ENCODE measurements around the gene ZNF770. TPM values are rescaled to one million over a fixed set of nuclear protein-coding genes. Genes with fewer than 3 reads are reported as not detected.

Gene ZNF770
- total and polyA plus RNA-seq, 2 donors (not counting 3 experiments of a cell fraction or from before 2014, with no cell fraction given) = 6.4 to 30.3 TPM

- H3K36me3 ChIP-seq (ENCODE audit: control insufficient read depth in 2 of 2, extremely low read depth in 1 of 2, insufficient read depth in 2 of 2, low read length in 2 of 2) = no peaks in the 10 kb centered on the region
- no peaks in the 10 kb centered on the region for H3K4me1 ChIP-seq (ENCODE audit: control insufficient read depth, extremely low read depth, insufficient read depth, low read length)
- no peak overlapping the region for H2AFZ ChIP-seq (ENCODE audit: low read depth, low read length)
- H3K79me2 ChIP-seq (ENCODE audit: control insufficient read depth, insufficient read depth, low read length) = no peaks in the 10 kb centered on the region
- no peak overlapping the region for H3K4me2 ChIP-seq (ENCODE audit: insufficient read depth, low read length)
- H3K9me1 ChIP-seq (replicated peaks; ENCODE audit: control insufficient read depth, extremely low read depth, insufficient read depth, low read length) = no peaks in the 10 kb centered on the region
- H3K9me3 ChIP-seq (replicated peaks; ENCODE audit: control insufficient read depth, insufficient read depth, low read length) = no peaks in the 10 kb centered on the region
- H4K20me1 ChIP-seq (replicated peaks; ENCODE audit: control insufficient read depth, extremely low read depth, insufficient read depth, low read length) = no peaks in the 10 kb centered on the region
- TF ChIP-seq POLR2A (IDR thresholded peaks at IDR 0.05; ENCODE audit: low read depth, low read length) (no peak), POLR2AphosphoS5 (IDR thresholded peaks at IDR 0.05; ENCODE audit: insufficient read depth, low read depth, low read length) (no peak), MAX (IDR thresholded peaks at IDR 0.05; ENCODE audit: insufficient read depth, insufficient read length) (no peak)
- ChIA-PET POLR2A (no interaction called here), CTCF (interaction anchor here (0.9 to 1.2 kb wide), 2 partner anchors 13 to 15 kb away, joined by 4 read pairs; partner anchors contain the start of gene ZNF770)
- no peak overlapping the region for H3K27ac ChIP-seq (ENCODE audit: insufficient read depth, low read depth, low read length)
- no peak for FAIRE-seq
- H3K9ac ChIP-seq (replicated peaks; ENCODE audit: extremely low read depth, insufficient read depth, low read length) = no peak overlapping the region
- dilution Hi-C loops (cut with MboI; ENCODE audit: extremely low pct_ligation_motif_present, low sequenced_read_pairs) (no loop called here), intact Hi-C loops (cut with micrococcal nuclease) (no loop called here)
- H3K4me3 ChIP-seq (replicated peaks in 1 of 3; ENCODE audit: insufficient read depth in 1 of 3, low read depth in 1 of 3, low read length in 3 of 3) = no peak overlapping the region
- no peak for DNase-seq (ENCODE audit: low read depth, low spot score)
- peaks cover 3% of the 10 kb centered on the region in 2 experiments for H3K27me3 ChIP-seq (ENCODE audit: control insufficient read depth in 2 of 2, insufficient read depth in 2 of 2, low read length in 2 of 2)
- no TSS peak for BruUV-seq (replicated peaks)
Observed at GRCh38 chr15:35000511-35000910, 12.4 kb upstream of the ZNF770 start.

- H3K27me3 ChIP-seq (ENCODE audit: control insufficient read depth in 2 of 2, insufficient read depth in 2 of 2, low read length in 2 of 2) = peaks cover 3% of the 10 kb centered on the region in 2 experiments
- ChIA-PET POLR2A (no interaction called here), CTCF (interaction anchor here (0.6 to 1.2 kb wide), 2 partner anchors 10 to 12 kb away, joined by 3 to 4 read pairs; partner anchors contain the start of gene ZNF770)
- dilution Hi-C loops (cut with MboI; ENCODE audit: extremely low pct_ligation_motif_present, low sequenced_read_pairs) = no loop called here
- H3K9ac ChIP-seq (replicated peaks; ENCODE audit: extremely low read depth, insufficient read depth, low read length) = no peak overlapping the region
- H3K9me3 ChIP-seq (replicated peaks; ENCODE audit: control insufficient read depth, insufficient read depth, low read length) = no peaks in the 10 kb centered on the region
- no peaks in the 10 kb centered on the region for H4K20me1 ChIP-seq (replicated peaks; ENCODE audit: control insufficient read depth, extremely low read depth, insufficient read depth, low read length)
- intact Hi-C loops (cut with micrococcal nuclease) = no loop called here
- TF ChIP-seq FOS (IDR thresholded peaks at IDR 0.05; ENCODE audit: borderline replicate concordance, insufficient read depth, low read length) = no peak
- TF ChIP-seq EZH2 (IDR thresholded peaks at IDR 0.05; ENCODE audit: borderline replicate concordance, low read depth, low read length, severe bottlenecking) = no peak
- TF ChIP-seq JUN (IDR thresholded peaks at IDR 0.05; ENCODE audit: borderline replicate concordance, insufficient read depth, insufficient read length, low read depth) = no peak
- no peak for TF ChIP-seq MYC (IDR thresholded peaks at IDR 0.05; ENCODE audit: low read depth, low read length)
- no peak for TF ChIP-seq POLR2A (IDR thresholded peaks at IDR 0.05; ENCODE audit: low read depth, low read length)
- no peak for TF ChIP-seq GATA2 (IDR thresholded peaks at IDR 0.05; ENCODE audit: insufficient read depth, insufficient read length, low read depth, low read length)
- no peak for TF ChIP-seq MAX (IDR thresholded peaks at IDR 0.05; ENCODE audit: insufficient read depth, insufficient read length)
- TF ChIP-seq POLR2AphosphoS5 (IDR thresholded peaks at IDR 0.05; ENCODE audit: insufficient read depth, low read depth, low read length) = no peak
- no peak for TF ChIP-seq CTCF (IDR thresholded peaks at IDR 0.05; ENCODE audit: extremely low read depth in 1 of 2, insufficient read depth in 1 of 2, low read depth in 1 of 2, low read length in 2 of 2)
- H2AFZ ChIP-seq (ENCODE audit: low read depth, low read length) = no peak overlapping the region
- H3K4me1 ChIP-seq (ENCODE audit: control insufficient read depth, extremely low read depth, insufficient read depth, low read length) = no peaks in the 10 kb centered on the region
- no peak overlapping the region for H3K4me2 ChIP-seq (ENCODE audit: insufficient read depth, low read length)
- DNase-seq (ENCODE audit: low read depth, low spot score) (no peak), FAIRE-seq (no peak)
- H3K27ac ChIP-seq (ENCODE audit: insufficient read depth, low read depth, low read length) = no peak overlapping the region
- H3K79me2 ChIP-seq (ENCODE audit: control insufficient read depth, insufficient read depth, low read length) = no peaks in the 10 kb centered on the region
- no peak overlapping the region for H3K4me3 ChIP-seq (replicated peaks in 1 of 3; ENCODE audit: insufficient read depth in 1 of 3, low read depth in 1 of 3, low read length in 3 of 3)
- no peaks in the 10 kb centered on the region for H3K9me1 ChIP-seq (replicated peaks; ENCODE audit: control insufficient read depth, extremely low read depth, insufficient read depth, low read length)
- H3K36me3 ChIP-seq (ENCODE audit: control insufficient read depth in 2 of 2, extremely low read depth in 1 of 2, insufficient read depth in 2 of 2, low read length in 2 of 2) = no peaks in the 10 kb centered on the region
- BruUV-seq (replicated peaks) = no TSS peak
Observed at GRCh38 chr15:34999906-35000305, 11.8 kb upstream of the ZNF770 start.
